HUES48 (cell line): ENCODE data around the gene TACR2.

ENCODE experiments used
- H3K27ac ChIP-seq: one replicate; pipeline ENCODE4 v1.7.0; 2013; ENCODE audit warnings: low read depth, low read length, inconsistent platforms
- H3K27me3 ChIP-seq: 2 replicates; pipeline ENCODE4 v1.6.1; 2013; ENCODE audit warnings: mild to moderate bottlenecking, low read length; ENCODE audit not compliant: control insufficient read depth, insufficient read depth
- H3K36me3 ChIP-seq: 2 replicates; pipeline ENCODE4 v1.6.1; 2013; ENCODE audit warnings: low read length; ENCODE audit not compliant: control insufficient read depth, insufficient read depth
- H3K4me1 ChIP-seq: 2 replicates; pipeline ENCODE4 v1.6.1; 2013; ENCODE audit warnings: mild to moderate bottlenecking, low read length; ENCODE audit not compliant: control insufficient read depth, insufficient read depth
- H3K4me3 ChIP-seq: 2 replicates; pipeline ENCODE4 v1.5.1; 2013; ENCODE audit warnings: mild to moderate bottlenecking, low read depth, low read length
- H3K9ac ChIP-seq: 2 replicates; pipeline ENCODE4 v1.6.1; 2013; ENCODE audit warnings: mild to moderate bottlenecking, low read depth, low read length, moderate library complexity
- H3K9me3 ChIP-seq: 2 replicates; pipeline ENCODE4 v1.6.1; 2013; ENCODE audit warnings: low read length; ENCODE audit not compliant: control insufficient read depth, insufficient read depth

The TACR2 gene

DNA sequence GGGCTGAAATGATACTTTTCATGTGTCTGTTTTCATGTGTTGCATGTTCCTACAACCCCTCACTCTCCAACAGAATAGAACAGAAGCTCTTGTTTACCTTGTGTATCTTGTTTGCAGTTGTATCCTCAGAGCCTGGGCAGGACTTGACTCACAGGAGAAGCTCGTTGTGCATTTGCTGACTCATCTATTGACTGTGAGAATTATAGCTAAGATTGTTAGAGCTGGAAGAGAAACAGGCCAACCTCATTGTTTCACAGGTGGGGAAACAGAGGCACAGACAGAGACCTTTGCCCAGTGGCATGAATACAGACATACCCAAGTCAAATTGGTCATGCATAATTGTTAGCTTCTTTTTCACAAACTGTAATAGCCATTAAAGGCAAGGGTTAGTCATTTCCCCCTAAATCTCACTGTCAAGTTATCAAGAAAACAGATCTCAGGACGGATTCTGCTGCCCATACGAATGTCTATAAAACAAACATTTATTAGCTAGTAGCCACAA lies 30.0 kb upstream of the TACR2 start:
- no peaks in the 10 kb centered on the region for H3K36me3 ChIP-seq
- H3K4me1 ChIP-seq = peaks cover 5% of the 10 kb centered on the region; the same call in 1 of the 2 replicates
- H3K27me3 ChIP-seq = peaks cover 10% of the 10 kb centered on the region
- H3K9me3 ChIP-seq = no peaks in the 10 kb centered on the region
- no peak overlapping the region for H3K9ac ChIP-seq
- no peak overlapping the region for H3K4me3 ChIP-seq
- no peak overlapping the region for H3K27ac ChIP-seq

DNA sequence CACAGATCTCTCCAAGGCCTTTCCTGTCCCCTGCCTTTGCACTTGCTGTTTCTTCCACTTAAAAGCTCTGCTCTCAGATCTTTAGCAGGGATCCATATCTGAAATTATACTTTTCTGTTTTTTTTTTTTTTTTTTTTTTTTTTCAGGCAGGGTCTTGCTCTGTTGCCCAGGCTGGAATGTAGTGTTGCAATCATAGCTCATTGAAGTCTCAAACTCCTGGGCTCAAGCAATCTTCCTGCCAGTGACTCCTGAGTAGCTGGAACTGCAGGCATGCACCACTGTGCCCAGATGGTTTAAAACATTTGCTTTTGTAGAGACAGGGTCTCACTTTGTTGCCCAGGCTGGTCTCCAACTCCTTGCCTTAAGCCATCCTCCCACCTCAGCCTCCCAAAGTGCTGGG lies 29.5 kb upstream of the TACR2 start:
- Histone ChIP-seq H3K9ac (no peak overlapping the region), H3K36me3 (no peaks in the 10 kb centered on the region), H3K4me1 (peaks cover 5% of the 10 kb centered on the region; the same call in 1 of the 2 replicates), H3K9me3 (no peaks in the 10 kb centered on the region), H3K27me3 (peaks cover 6% of the 10 kb centered on the region), H3K27ac (no peak overlapping the region), H3K4me3 (no peak overlapping the region)

- Histone ChIP-seq H3K4me1 (no peaks in the 10 kb centered on the region; the same call in 1 of the 2 replicates), H3K4me3 (no peak overlapping the region), H3K36me3 (no peaks in the 10 kb centered on the region), H3K9ac (no peak overlapping the region), H3K9me3 (no peaks in the 10 kb centered on the region), H3K27ac (no peak overlapping the region), H3K27me3 (peaks cover 2% of the 10 kb centered on the region)
Measured at GRCh38 chr10:69445041-69445440, 28.3 kb upstream of the TACR2 start.

DNA sequence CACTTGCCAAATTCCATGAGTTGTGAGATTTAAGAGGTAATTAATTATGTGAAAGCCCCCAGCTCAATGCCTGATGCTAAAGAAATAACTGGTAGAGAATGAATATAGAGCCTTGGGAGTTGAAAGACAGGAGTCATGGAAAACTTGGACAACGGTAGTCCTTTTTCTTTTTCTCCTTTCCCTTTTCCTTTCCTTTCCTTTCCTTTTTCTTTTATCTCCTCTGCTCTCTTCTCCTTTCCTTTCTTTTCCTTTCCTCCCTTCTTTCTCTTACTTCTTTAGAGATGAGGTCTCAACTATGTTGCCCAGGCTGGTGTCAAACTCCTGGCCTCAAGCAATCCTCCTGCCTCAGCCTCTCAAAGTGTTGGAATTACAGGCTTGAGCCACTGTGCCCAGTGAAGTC lies 26.6 kb upstream of the TACR2 start:
- Histone ChIP-seq H3K27ac (no peak overlapping the region), H3K27me3 (no peaks in the 10 kb centered on the region; the same call in 1 of the 2 replicates), H3K9me3 (no peaks in the 10 kb centered on the region), H3K4me1 (no peaks in the 10 kb centered on the region), H3K9ac (no peak overlapping the region), H3K4me3 (no peak overlapping the region), H3K36me3 (no peaks in the 10 kb centered on the region)

- Histone ChIP-seq H3K36me3 (no peaks in the 10 kb centered on the region), H3K4me1 (no peaks in the 10 kb centered on the region), H3K27me3 (no peaks in the 10 kb centered on the region), H3K4me3 (no peak overlapping the region), H3K9ac (no peak overlapping the region), H3K27ac (no peak overlapping the region), H3K9me3 (no peaks in the 10 kb centered on the region)
Measured at GRCh38 chr10:69439813-69440506, 23.2 kb upstream of the TACR2 start.

- Histone ChIP-seq H3K27me3 (no peaks in the 10 kb centered on the region), H3K36me3 (no peaks in the 10 kb centered on the region), H3K4me3 (no peak overlapping the region), H3K4me1 (no peaks in the 10 kb centered on the region), H3K9me3 (no peaks in the 10 kb centered on the region), H3K27ac (no peak overlapping the region), H3K9ac (no peak overlapping the region)
Measured at GRCh38 chr10:69439350-69439739, 22.6 kb upstream of the TACR2 start.

DNA sequence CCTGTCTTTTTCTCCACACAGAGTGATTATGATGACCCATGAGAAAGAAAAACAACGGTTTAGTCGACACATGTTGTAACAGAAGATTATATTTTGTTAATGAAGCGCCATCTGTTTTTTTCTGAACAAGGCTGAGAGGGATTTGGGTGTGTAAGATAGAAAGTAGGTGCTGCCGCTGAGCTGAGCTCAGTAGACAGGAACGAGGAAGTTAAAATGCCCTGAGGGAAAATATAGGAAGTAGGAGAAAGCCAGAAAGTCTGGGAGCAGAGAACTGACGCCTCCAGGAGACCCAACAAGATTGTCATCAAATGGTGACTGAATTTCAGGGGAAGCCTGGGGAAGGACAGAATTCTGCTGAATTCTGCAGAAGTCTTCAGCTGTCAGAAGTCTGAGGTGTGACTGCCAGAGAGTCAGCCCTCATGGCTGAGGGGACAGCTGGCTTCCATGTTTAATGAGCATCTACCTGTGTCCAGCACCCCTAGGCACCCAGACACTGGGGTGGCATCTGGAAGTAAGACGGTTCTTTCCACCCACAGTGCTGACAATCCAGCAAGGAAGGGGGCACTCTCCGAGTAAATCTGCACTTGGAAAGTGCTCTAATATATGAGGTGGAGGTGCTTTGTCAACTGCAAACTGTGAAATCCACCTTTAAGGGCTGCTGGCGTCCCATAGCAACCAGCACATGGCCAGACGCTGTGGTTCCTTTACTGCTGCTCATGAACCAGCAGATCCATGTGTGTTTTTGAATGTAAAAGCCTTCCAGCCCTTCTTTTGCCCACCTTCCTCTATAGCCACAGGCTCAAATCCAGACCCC lies 22.0 kb upstream of the TACR2 start:
- H3K4me1 ChIP-seq = no peaks in the 10 kb centered on the region
- H3K27me3 ChIP-seq = no peaks in the 10 kb centered on the region
- no peak overlapping the region for H3K9ac ChIP-seq
- no peak overlapping the region for H3K27ac ChIP-seq
- no peaks in the 10 kb centered on the region for H3K9me3 ChIP-seq
- no peak overlapping the region for H3K4me3 ChIP-seq
- no peaks in the 10 kb centered on the region for H3K36me3 ChIP-seq

DNA sequence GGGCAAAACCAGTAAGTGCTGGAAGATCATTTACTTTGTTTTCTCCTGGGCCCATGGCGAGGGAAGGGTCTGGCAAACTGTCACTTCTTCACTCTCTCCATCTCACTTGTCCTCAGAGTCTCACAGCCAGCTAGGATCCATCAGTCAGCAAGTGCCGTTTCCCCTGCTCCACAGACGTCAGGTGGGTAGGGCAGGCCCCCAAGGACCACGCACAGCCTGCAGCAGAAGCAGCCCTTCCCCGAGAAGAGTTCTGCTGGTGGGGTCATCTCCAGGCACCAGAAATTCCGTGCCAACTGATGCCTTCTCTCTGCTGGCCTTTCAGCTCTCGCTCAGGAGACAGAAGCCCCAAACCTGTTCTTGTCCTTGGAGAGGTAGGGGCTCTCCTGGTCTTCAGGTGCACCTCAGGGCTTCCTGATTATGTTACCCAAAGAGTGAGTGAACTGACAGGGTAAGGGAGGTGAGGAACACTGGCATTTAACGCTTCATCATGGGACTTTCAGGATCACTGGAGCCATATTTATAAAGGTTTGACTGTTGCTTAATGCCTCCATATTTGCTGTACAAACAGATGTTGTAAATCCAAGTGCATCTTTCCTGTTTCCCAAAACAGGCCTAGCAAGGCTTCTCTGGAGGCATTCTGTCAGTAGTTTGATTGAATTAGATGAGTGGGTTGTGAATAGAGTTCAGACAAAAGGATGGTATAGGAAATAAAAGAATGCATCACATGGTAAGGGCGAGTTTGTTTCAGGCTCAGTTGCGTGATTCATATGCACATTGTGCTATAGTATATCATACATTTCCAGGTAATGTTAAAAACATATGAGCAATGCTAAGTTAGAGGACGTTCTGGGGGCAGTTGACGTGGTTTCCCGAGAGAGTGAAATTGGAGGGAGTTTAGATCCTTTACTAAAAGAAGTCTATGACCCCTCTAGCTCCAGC lies 20.9 kb upstream of the TACR2 start:
- no peak overlapping the region for H3K9ac ChIP-seq
- H3K4me1 ChIP-seq = no peaks in the 10 kb centered on the region
- no peak overlapping the region for H3K27ac ChIP-seq
- H3K4me3 ChIP-seq = no peak overlapping the region
- no peaks in the 10 kb centered on the region for H3K36me3 ChIP-seq
- H3K27me3 ChIP-seq = no peaks in the 10 kb centered on the region
- no peaks in the 10 kb centered on the region for H3K9me3 ChIP-seq

DNA sequence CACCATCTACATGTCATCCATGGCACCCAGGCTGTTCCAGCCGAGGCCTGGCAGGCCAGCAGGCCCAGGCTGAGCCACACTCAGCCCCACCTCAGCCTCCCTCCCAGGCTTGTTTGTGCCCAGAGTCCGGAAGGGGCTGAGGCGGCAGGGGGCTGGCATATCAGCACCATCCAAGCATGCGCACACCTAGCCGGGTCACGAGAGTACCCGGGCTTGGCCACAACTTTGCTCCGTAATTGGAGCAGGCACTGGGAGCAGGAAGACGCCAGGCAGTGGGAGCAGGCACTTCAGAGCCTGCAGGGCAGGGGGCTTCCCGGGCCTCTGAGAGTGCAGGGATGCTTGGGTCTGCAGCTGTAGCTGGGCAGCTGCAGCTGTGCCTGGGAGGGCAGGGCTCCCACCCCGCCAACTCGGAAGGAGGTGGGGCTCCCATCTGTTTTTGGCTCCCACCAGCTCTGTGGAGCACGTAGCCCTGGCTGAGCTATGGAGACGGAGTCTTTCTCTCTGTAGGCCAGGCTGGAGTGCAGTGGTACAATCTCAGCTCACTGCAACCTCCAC lies 19.3 kb upstream of the TACR2 start:
- Histone ChIP-seq H3K27ac (no peak overlapping the region), H3K36me3 (no peaks in the 10 kb centered on the region), H3K4me1 (no peaks in the 10 kb centered on the region), H3K9me3 (no peaks in the 10 kb centered on the region), H3K27me3 (no peaks in the 10 kb centered on the region), H3K4me3 (no peak overlapping the region), H3K9ac (no peak overlapping the region)

DNA sequence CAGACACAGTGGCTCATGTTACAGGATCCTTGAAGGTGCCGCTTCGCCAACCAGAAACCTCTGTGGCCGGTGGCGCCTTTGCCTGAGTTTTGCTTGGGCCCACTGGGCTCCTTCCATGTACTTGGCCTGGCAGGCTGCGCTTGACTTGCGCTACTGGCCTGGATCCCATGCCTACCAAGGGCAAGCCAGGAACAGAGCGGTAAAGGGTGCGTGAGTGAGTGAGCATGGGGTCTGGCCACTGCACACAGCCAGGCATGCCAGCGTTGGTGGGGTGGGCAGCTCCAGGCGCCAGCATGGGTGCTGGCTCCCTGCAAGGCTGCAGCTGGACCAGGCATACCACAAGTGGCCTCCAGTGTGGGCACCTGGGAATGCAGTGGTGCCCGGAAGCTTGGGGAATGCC lies 18.2 kb upstream of the TACR2 start:
- no peak overlapping the region for H3K9ac ChIP-seq
- H3K9me3 ChIP-seq = no peaks in the 10 kb centered on the region
- no peaks in the 10 kb centered on the region for H3K27me3 ChIP-seq
- no peaks in the 10 kb centered on the region for H3K36me3 ChIP-seq
- no peaks in the 10 kb centered on the region for H3K4me1 ChIP-seq
- no peak overlapping the region for H3K27ac ChIP-seq
- H3K4me3 ChIP-seq = no peak overlapping the region
